Lower leg skin (tissue), 3 donors: ENCODE data around the gene NIPSNAP3A.

Experiments used
- CTCF ChIP-seq, 3 donors: fragments of 450-650 bp; IDR thresholded peaks; one replicate each; pipeline ENCODE4 v1.5.1; 2016; ENCODE audit warnings: antibody characterized with exemption in 3 of 3, mild to moderate bottlenecking in 3 of 3, moderate library complexity in 2 of 3
- POLR2A ChIP-seq, 2 donors: fragments of 450-650 bp; IDR thresholded peaks; one replicate each; pipeline ENCODE4 v1.6.1; 2016 to 2017; ENCODE audit warnings: antibody characterized with exemption in 2 of 2, mild to moderate bottlenecking in 1 of 2, moderate library complexity in 1 of 2

- TF ChIP-seq CTCF (IDR thresholded peaks at IDR 0.05), result no peak
- no peak for TF ChIP-seq POLR2A (IDR thresholded peaks at IDR 0.05)
Observed at GRCh38 chr9:104787306-104788015, 40.0 kb downstream of the NIPSNAP3A start.
